ENCODE data around the gene SLC2A4.

DNA sequence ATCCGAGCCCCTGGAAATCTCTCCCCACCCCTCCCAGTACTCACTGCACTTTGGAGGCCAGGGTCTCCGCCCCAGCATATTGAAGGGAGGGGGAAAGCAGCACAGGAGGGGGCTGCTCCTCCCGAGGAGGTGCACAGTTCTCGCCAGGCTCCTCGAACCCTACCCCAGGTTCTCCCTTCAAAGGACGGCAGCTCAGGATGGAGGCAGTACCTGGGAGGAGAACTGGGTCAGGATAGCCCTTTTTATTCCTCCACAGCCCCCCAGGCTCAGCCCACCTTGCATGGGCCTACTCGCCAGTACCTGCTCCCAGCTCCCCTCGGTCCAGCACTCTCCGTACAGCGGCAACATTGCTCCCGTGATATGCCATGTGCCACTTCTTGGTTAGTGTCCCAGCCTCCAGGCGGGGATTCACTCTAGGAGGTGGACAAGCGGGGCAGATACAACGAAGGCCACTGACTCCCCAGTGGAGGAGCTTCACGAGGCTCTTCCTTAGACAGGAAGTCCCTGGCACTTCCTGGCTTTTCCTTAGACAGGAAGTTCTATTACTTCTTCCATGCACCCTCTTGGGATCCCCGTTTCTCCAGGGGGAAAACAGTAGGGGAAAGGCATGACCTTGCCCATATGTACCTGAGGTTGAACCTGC lies 35.8 kb downstream of the SLC2A4 start:
- no peak for TF ChIP-seq CTCF (IDR thresholded peaks at IDR 0.05)
- no peak for TF ChIP-seq POLR2A (IDR thresholded peaks at IDR 0.05)
